WTC11 (cell line): ENCODE results near the gene LYZL4. TPM values are rescaled to one million over a fixed set of nuclear protein-coding genes. Genes with fewer than 3 reads are reported as not detected.

ENCODE experiments used
- ATAC-seq: fragments of 200-7000 bp; cut with Tn5 transposase; 2 replicates; pipeline ENCODE4 v1.10.0; 2021; ENCODE audit warnings: mild to moderate bottlenecking, moderate library complexity
- CTCF ChIA-PET: fragments of 300-600 bp; sonication (Branson Sonifier 250); formaldehyde crosslinking; loops from one replicate; lab custom pipeline; 2021; ENCODE audit warnings: antibody characterized with exemption; lab: Charles Lee
- POLR2A ChIA-PET: fragments of 350-600 bp; sonication (Branson Sonifier 250); formaldehyde crosslinking; loops from one replicate; lab custom pipeline; 2021; ENCODE audit warnings: antibody characterized with exemption; lab: Charles Lee
- DNase-seq: peaks from one replicate; pipeline ENCODE4 v3.0.0; 2021; ENCODE audit warnings: low spot score
- H3K27ac Mint-ChIP-seq: 2 replicates; pipeline ENCODE4 v1.8.0; 2021; ENCODE audit warnings: mixed read lengths
- H3K27me3 Mint-ChIP-seq: 2 replicates; pipeline ENCODE4 v1.8.0; 2021; ENCODE audit warnings: low read depth, mild to moderate bottlenecking, moderate library complexity, mixed read lengths
- H3K36me3 Mint-ChIP-seq: 2 replicates; pipeline ENCODE4 v1.8.0; 2021; ENCODE audit warnings: mixed read lengths
- H3K4me1 Mint-ChIP-seq: 2 replicates; pipeline ENCODE4 v1.8.0; 2022; ENCODE audit warnings: mixed read lengths
- H3K4me3 Mint-ChIP-seq: 2 replicates; pipeline ENCODE4 v1.8.0; 2021; ENCODE audit warnings: mild to moderate bottlenecking, moderate library complexity, mixed read lengths
- H3K9me3 Mint-ChIP-seq: 2 replicates; pipeline ENCODE4 v1.8.0; 2021; ENCODE audit warnings: mixed read lengths
- ESRRA ChIP-seq: sonication (generic); formaldehyde crosslinking; IDR thresholded peaks from 2 replicates; pipeline ENCODE4 v1.8.1; 2022; ENCODE audit warnings: mild to moderate bottlenecking, missing genetic modification reagents, borderline replicate concordance
- FOXK1 ChIP-seq: sonication (generic); formaldehyde crosslinking; IDR thresholded peaks from 2 replicates; pipeline ENCODE4 v1.8.0; 2022; ENCODE audit warnings: mild to moderate bottlenecking, moderate library complexity, missing genetic modification reagents
- GABPB1 ChIP-seq: sonication (generic); formaldehyde crosslinking; IDR thresholded peaks from 2 replicates; pipeline ENCODE4 v1.8.1; 2023; ENCODE audit warnings: mild to moderate bottlenecking, missing genetic modification reagents
- KAT7 ChIP-seq: sonication (generic); formaldehyde crosslinking; IDR thresholded peaks from 2 replicates; pipeline ENCODE4 v1.8.1; 2023; ENCODE audit warnings: missing genetic modification reagents, mild to moderate bottlenecking, borderline replicate concordance
- NFATC4 ChIP-seq: fragments of 250-450 bp; sonication (Bioruptor Pico); IDR thresholded peaks from 2 replicates; pipeline ENCODE4 v1.9.0; 2021; ENCODE audit warnings: mild to moderate bottlenecking
- PRRX2 ChIP-seq: fragments of 250-450 bp; sonication (Bioruptor Pico); IDR thresholded peaks from 2 replicates; pipeline ENCODE4 v1.8.0; 2021; ENCODE audit warnings: mild to moderate bottlenecking
- SP1 ChIP-seq: sonication (generic); formaldehyde crosslinking; conservative IDR thresholded peaks from 2 replicates; pipeline ENCODE4 v1.8.1; 2022; ENCODE audit warnings: missing genetic modification reagents
- TEAD1 ChIP-seq: sonication (generic); formaldehyde crosslinking; IDR thresholded peaks from 2 replicates; pipeline ENCODE4 v1.8.0; 2022; ENCODE audit warnings: mild to moderate bottlenecking, missing genetic modification reagents
- ZNF121 ChIP-seq: sonication (generic); formaldehyde crosslinking; IDR thresholded peaks from 2 replicates; pipeline ENCODE4 v1.8.0; 2023; ENCODE audit warnings: missing genetic modification reagents
- ZNF317 ChIP-seq: sonication (generic); formaldehyde crosslinking; IDR thresholded peaks from 2 replicates; pipeline ENCODE4 v1.8.1; 2023; ENCODE audit warnings: low read depth, mild to moderate bottlenecking, moderate library complexity, missing genetic modification reagents, borderline replicate concordance
- ZNF671 ChIP-seq: fragments of 250-450 bp; sonication (Bioruptor Pico); IDR thresholded peaks from 2 replicates; pipeline ENCODE4 v1.8.0; 2021; ENCODE audit warnings: mild to moderate bottlenecking
- total RNA-seq: library from RNA; stranded (reverse); gene quantifications from 3 replicates; pipeline ENCODE4 v1.2.3, GENCODE V29; 2021
- TF ChIP-seq, protein P1 (sequence below): sonication (generic); formaldehyde crosslinking; IDR thresholded peaks from 2 replicates; pipeline ENCODE4 v1.8.0; 2022; ENCODE audit warnings: mild to moderate bottlenecking, missing genetic modification reagents
- TF ChIP-seq, protein P2 (sequence below): fragments of 250-450 bp; sonication (Bioruptor Pico); IDR thresholded peaks from 2 replicates; pipeline ENCODE4 v1.9.0; 2021; ENCODE audit warnings: mild to moderate bottlenecking
- TF ChIP-seq, protein P3 (sequence below): sonication (generic); formaldehyde crosslinking; IDR thresholded peaks from 2 replicates; pipeline ENCODE4 v1.8.1; 2023; ENCODE audit warnings: mild to moderate bottlenecking, missing genetic modification reagents, moderate library complexity
- TF ChIP-seq, protein P4 (sequence below): sonication (generic); formaldehyde crosslinking; IDR thresholded peaks from 2 replicates; pipeline ENCODE4 v1.8.1; 2022; ENCODE audit warnings: mild to moderate bottlenecking, moderate library complexity, missing genetic modification reagents
- TF ChIP-seq, protein P5 (sequence below): sonication (generic); formaldehyde crosslinking; conservative IDR thresholded peaks from 2 replicates; pipeline ENCODE4 v1.8.1; 2023; ENCODE audit warnings: mild to moderate bottlenecking, low read depth, missing genetic modification reagents, moderate library complexity
- TF ChIP-seq, protein P6 (sequence below): sonication (generic); formaldehyde crosslinking; IDR thresholded peaks from 2 replicates; pipeline ENCODE4 v1.8.1; 2023; ENCODE audit warnings: mild to moderate bottlenecking, moderate library complexity, missing genetic modification reagents
- TF ChIP-seq, protein P7 (sequence below): sonication (generic); formaldehyde crosslinking; conservative IDR thresholded peaks from 2 replicates; pipeline ENCODE4 v1.8.1; 2022; ENCODE audit warnings: mild to moderate bottlenecking, missing genetic modification reagents

Gene LYZL4
- total RNA-seq, 1 experiment from 2014 or later, result not detected

DNA sequence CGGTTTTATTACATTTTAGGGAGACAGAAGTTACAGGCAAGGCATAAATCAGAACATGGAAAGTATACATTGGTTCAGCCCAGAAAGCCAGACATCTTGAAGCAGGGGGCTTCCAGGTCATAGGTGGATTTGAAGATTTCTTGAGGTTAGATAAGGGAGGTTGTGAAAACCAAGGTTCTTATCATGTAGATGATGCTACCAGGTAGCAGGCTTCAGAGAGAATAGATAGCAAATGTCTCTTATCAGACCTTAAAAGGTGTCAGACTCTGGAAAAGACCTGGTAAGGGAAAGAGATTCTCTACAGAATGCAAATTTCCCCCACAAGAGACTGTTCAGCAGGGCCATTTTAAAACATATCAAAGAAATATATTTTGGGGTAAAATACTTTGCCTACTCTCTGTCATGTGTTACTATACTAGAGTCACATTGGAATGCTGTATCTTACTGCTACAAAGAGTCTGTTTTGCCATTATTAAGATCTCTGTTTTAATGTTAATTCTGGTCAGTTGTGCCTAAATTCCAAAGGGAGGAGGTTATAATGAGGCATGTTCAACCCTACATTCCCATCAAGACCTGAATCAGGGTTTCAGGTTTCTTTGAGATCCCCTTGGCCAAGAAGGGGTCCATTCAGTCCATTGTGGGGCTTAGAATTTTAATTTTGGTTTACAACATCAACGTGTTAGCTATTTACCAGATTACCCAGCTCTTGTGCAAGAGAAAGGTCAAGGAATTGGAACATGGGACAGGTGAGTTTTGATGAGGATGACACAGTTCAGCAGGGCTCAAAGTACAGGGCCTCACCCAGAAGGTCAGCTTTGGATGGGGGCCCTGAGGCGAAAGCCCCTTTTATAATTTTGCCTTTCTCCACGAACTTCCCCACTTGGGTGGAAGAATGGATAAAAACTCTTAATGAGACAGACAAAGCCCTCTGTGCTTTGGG is 36.0 kb upstream of the LYZL4 start:
- Mint-ChIP-seq H3K27ac (no peak overlapping the region), H3K27me3 (no peaks in the 10 kb centered on the region; the same call in 1 of the 2 replicates)
- DNase-seq, result no peak
- TF ChIP-seq ZNF317 (CRISPR knock-in tag) (no peak), NFATC4 (CRISPR knock-in tag) (no peak), ESRRA (no peak), GABPB1 (no peak), ZNF121 (CRISPR knock-in tag) (no peak), ZNF671 (CRISPR knock-in tag) (no peak), FOXK1 (CRISPR knock-in tag) (no peak), KAT7 (CRISPR knock-in tag) (no peak), SP1 (CRISPR knock-in tag) (no peak), PRRX2 (CRISPR knock-in tag) (no peak), TEAD1 (CRISPR knock-in tag) (no peak)
- TF ChIP-seq, protein P1, sequence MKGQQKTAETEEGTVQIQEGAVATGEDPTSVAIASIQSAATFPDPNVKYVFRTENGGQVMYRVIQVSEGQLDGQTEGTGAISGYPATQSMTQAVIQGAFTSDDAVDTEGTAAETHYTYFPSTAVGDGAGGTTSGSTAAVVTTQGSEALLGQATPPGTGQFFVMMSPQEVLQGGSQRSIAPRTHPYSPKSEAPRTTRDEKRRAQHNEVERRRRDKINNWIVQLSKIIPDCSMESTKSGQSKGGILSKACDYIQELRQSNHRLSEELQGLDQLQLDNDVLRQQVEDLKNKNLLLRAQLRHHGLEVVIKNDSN (CRISPR knock-in tag), result no peak
- TF ChIP-seq, protein P2, sequence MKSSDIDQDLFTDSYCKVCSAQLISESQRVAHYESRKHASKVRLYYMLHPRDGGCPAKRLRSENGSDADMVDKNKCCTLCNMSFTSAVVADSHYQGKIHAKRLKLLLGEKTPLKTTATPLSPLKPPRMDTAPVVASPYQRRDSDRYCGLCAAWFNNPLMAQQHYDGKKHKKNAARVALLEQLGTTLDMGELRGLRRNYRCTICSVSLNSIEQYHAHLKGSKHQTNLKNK, result no peak
- TF ChIP-seq, protein P3, sequence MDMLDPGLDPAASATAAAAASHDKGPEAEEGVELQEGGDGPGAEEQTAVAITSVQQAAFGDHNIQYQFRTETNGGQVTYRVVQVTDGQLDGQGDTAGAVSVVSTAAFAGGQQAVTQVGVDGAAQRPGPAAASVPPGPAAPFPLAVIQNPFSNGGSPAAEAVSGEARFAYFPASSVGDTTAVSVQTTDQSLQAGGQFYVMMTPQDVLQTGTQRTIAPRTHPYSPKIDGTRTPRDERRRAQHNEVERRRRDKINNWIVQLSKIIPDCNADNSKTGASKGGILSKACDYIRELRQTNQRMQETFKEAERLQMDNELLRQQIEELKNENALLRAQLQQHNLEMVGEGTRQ (CRISPR knock-in tag), result no peak
- TF ChIP-seq, protein P4, sequence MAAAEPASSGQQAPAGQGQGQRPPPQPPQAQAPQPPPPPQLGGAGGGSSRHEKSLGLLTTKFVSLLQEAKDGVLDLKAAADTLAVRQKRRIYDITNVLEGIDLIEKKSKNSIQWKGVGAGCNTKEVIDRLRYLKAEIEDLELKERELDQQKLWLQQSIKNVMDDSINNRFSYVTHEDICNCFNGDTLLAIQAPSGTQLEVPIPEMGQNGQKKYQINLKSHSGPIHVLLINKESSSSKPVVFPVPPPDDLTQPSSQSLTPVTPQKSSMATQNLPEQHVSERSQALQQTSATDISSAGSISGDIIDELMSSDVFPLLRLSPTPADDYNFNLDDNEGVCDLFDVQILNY (CRISPR knock-in tag), result no peak
- TF ChIP-seq, protein P5, sequence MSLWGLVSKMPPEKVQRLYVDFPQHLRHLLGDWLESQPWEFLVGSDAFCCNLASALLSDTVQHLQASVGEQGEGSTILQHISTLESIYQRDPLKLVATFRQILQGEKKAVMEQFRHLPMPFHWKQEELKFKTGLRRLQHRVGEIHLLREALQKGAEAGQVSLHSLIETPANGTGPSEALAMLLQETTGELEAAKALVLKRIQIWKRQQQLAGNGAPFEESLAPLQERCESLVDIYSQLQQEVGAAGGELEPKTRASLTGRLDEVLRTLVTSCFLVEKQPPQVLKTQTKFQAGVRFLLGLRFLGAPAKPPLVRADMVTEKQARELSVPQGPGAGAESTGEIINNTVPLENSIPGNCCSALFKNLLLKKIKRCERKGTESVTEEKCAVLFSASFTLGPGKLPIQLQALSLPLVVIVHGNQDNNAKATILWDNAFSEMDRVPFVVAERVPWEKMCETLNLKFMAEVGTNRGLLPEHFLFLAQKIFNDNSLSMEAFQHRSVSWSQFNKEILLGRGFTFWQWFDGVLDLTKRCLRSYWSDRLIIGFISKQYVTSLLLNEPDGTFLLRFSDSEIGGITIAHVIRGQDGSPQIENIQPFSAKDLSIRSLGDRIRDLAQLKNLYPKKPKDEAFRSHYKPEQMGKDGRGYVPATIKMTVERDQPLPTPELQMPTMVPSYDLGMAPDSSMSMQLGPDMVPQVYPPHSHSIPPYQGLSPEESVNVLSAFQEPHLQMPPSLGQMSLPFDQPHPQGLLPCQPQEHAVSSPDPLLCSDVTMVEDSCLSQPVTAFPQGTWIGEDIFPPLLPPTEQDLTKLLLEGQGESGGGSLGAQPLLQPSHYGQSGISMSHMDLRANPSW, result no peak
- TF ChIP-seq, protein P6, sequence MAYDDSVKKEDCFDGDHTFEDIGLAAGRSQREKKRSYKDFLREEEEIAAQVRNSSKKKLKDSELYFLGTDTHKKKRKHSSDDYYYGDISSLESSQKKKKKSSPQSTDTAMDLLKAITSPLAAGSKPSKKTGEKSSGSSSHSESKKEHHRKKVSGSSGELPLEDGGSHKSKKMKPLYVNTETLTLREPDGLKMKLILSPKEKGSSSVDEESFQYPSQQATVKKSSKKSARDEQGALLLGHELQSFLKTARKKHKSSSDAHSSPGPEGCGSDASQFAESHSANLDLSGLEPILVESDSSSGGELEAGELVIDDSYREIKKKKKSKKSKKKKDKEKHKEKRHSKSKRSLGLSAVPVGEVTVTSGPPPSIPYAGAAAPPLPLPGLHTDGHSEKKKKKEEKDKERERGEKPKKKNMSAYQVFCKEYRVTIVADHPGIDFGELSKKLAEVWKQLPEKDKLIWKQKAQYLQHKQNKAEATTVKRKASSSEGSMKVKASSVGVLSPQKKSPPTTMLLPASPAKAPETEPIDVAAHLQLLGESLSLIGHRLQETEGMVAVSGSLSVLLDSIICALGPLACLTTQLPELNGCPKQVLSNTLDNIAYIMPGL (CRISPR knock-in tag), result no peak
- TF ChIP-seq, protein P7, sequence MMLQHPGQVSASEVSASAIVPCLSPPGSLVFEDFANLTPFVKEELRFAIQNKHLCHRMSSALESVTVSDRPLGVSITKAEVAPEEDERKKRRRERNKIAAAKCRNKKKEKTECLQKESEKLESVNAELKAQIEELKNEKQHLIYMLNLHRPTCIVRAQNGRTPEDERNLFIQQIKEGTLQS, result no peak
- TF ChIP-seq, all 79 proteins: peak for 0
- H3K4me1 Mint-ChIP-seq, result peaks cover 43% of the 10 kb centered on the region
- H3K9me3 Mint-ChIP-seq, result no peaks in the 10 kb centered on the region
- H3K4me3 Mint-ChIP-seq, result no peak overlapping the region
- ChIA-PET CTCF (interaction anchor here (1.9 to 2.5 kb wide), 2 partner anchors 199 to 217 kb away, joined by 8 to 10 read pairs; no protein-coding TSS in a partner anchor), POLR2A (no interaction called here)
- no peak for ATAC-seq
- no peaks in the 10 kb centered on the region for H3K36me3 Mint-ChIP-seq
